GM13976 (cell line): ENCODE data around the gene ZNF223.
A peak's percentile ranks its signal among the peaks of the same experiment; 100 is the strongest.

Experiments
- DNase-seq: peaks from one replicate; pipeline ENCODE4 v3.0.0; 2012; ENCODE audit warnings: low spot score
- in situ Hi-C: fragments of 300-500 bp; cut with MboI; formaldehyde crosslinking; loops from one replicate; pipeline ENCODE4 v1.12.0; 2022; ENCODE audit warnings: low sequenced_read_pairs, mixed read lengths, inconsistent platforms; ENCODE audit not compliant: unreplicated experiment
- TF ChIP-seq, protein P1 (sequence below): IDR thresholded peaks from 2 replicates; pipeline ENCODE4 v1.5.1; 2012; ENCODE audit warnings: borderline replicate concordance, mild to moderate bottlenecking; ENCODE audit not compliant: insufficient read depth; ENCODE audit errors: extremely low read depth, missing control alignments, control extremely low read depth

The ZNF223 gene

DNA sequence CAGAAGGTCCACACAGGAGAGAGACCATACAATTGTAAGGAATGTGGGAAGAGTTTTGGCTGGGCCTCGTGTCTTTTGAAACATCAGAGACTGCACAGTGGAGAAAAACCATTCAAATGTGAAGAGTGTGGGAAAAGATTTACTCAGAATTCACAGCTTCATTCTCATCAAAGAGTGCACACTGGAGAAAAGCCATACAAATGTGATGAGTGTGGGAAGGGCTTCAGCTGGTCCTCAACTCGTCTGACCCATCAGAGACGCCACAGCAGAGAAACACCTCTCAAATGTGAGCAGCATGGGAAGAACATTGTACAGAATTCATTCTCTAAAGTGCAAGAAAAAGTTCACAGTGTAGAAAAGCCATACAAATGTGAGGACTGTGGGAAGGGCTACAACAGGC, 55.9 kb downstream of the ZNF223 start:
- no peak for DNase-seq
- in situ Hi-C loops = no loop called here
- TF ChIP-seq, protein P1, sequence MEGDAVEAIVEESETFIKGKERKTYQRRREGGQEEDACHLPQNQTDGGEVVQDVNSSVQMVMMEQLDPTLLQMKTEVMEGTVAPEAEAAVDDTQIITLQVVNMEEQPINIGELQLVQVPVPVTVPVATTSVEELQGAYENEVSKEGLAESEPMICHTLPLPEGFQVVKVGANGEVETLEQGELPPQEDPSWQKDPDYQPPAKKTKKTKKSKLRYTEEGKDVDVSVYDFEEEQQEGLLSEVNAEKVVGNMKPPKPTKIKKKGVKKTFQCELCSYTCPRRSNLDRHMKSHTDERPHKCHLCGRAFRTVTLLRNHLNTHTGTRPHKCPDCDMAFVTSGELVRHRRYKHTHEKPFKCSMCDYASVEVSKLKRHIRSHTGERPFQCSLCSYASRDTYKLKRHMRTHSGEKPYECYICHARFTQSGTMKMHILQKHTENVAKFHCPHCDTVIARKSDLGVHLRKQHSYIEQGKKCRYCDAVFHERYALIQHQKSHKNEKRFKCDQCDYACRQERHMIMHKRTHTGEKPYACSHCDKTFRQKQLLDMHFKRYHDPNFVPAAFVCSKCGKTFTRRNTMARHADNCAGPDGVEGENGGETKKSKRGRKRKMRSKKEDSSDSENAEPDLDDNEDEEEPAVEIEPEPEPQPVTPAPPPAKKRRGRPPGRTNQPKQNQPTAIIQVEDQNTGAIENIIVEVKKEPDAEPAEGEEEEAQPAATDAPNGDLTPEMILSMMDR = no peak

DNA sequence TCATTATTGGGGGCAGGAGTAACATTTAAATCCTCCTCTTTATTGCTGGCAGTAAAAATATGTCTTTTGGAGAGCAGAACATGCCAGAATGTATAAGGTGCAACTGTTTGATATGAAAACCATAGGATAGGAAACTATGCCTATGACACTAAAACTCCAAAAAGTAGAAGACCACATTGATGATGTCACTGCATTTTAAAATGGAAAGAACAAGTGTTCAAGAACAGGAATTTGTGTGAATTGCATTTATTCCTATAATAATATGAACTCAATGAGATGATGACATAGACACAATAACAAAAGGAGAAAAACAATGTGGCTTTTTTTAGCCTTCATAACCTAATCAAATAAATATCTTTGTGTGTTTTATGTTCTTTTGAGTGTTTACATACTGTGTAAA, 57.6 kb downstream of the ZNF223 start:
- DNase-seq = no peak
- in situ Hi-C loops = no loop called here
- TF ChIP-seq, protein P1 = no peak

DNA sequence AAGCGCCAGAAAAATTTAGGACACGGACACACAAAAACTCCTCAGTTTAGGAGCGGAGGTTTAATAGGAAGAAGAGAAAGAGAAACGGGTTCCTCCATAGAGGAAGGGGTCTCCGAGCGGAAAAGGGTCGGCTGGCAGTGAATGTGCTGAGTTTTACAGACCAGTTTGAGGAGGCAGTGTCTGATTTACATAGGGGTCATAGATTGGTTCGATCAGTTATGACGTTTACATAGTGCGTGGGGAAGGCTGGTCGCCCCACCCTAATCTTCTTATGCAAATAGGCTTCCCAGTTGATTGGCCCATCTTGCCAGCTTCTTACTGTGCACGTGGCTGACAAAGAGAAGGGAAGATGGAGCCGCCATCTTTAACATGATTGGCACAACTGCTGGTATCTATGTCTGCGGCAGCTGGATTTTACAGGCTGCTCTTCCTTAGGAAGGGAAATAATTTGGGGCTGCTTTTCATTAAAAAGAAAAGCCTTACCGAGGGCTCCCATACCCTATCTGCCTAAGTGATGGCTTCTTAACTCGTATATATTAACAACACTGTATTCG, 60.2 kb downstream of the ZNF223 start:
- DNase-seq = no peak
- in situ Hi-C loops = no loop called here
- TF ChIP-seq, protein P1 = no peak

DNA sequence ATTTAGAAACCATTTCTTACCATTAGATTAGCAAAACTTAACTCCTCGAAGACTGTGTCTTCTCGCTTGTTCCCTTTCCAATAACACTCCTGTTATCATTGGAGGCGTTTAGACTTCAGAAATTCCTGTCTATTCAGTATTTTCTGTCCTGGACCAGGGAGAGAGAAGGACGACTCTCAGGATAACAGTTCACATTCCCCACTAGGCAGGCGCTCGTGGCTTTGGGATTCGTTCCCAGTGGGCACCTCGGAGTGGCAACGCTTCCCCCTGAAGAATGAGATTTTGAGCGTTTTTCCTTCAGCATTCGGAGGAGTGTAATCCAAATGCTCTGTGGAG, 60.9 kb downstream of the ZNF223 start:
- TF ChIP-seq, protein P1 = no peak
- peak; percentile 12 for DNase-seq
- in situ Hi-C loops = no loop called here

DNA sequence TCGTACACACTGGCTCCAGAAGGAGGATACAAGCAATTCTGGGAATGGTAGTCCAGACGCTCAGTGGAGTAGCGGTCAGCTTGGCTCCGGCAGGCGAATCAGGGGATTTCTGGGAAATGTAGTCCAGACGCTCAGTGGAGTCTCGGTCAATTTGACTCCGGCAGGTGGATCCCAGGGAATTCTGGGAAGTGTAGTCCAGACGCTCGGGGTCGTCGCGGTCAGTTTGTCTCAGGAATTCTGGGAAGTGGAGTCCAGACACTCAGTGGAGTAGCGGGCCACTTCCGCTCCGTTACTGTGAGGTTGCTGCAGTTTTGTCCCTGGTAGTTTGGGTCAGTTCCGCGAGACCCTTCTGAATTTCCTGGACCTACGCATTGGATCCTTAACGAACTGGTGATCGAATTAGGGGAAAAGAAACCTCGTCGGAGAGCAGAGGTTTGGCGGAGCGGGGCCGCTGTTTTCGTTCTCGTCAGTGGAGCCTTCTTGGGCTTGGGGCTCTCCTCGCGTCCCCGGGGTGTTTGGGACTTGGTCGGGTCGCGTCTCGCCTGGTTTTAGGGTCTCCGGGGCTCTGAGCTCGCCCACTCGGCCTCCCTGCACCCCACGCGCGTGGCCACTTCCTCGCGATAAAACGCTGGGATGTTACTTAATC, 61.4 kb downstream of the ZNF223 start, which contains the start of gene ZNF225:
Gene ZNF225, plus strand, starts transcription at position 262 of the 646 bp plus-strand sequence. CDS start 2,429 bp downstream, outside the sequence.
- in situ Hi-C loops = no loop called here
- DNase-seq = peak; percentile 89
- TF ChIP-seq, protein P1 = no peak

DNA sequence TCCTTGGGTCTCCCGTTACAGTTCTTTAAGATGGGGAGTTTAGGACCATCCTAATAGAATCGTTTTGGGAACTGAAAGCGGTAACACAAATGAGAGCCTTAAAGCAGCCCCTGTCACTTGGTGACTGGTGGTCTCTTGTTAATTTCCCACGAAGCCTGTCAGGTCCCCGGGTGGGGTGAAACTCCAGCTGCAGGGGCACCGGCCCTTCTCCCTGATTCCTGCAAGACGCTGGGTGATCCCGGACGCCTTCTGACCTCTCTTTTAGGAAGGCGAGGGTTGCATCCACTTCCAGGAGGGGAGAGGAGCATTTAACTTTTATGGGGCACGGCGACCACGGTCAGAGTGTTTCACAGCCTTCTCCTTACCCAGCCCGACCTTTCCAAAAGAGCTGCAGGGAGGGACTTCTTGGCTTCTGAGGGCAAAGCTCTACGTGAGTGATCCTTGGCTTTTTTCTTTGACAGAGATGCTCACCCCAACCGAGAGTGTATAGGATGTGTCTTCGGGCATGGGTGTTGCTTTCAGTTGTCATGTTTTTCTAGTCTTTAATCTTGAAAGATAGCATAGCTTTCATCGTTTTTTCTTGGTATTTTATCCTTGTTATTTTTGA, 62.1 kb downstream of the ZNF223 start:
- in situ Hi-C loops = no loop called here
- TF ChIP-seq, protein P1 = no peak
- peak; percentile 18 for DNase-seq
